GM19438 (cell line): ENCODE measurements around the gene ZNF208.
"Not testable (repeated sequence)": the region's sequence is repeated elsewhere in the genome, so short reads cannot be mapped to it uniquely, and the experiment has no call there.

Experiments used
- ATAC-seq: cut with Tn5 transposase; IDR thresholded peaks from one replicate; pipeline ENCODE4 v1.9.1; 2021; ENCODE audit warnings: low read depth; ENCODE audit not compliant: unreplicated experiment

ZNF208 gene

DNA sequence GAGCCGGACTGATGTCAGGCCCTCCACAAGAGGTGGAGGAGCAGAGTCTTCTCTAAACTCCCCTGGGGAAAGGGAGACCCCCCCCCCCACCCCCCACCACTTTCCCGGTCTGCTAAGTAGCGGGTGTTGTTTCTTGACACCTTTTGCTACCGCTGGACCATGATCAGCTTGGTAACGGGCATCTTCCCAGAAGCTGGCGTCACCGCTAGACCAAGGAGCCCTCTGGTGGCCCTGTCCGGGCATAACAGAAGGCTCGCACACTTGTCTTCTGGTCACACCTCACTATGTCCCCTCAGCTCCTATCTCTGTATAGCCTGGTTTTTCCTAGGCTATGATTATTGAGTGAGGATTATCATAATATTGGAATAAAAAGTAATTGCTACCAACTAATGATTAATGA lies 120.7 kb downstream of the ZNF208 start:
- not testable (repeated sequence) for ATAC-seq

DNA sequence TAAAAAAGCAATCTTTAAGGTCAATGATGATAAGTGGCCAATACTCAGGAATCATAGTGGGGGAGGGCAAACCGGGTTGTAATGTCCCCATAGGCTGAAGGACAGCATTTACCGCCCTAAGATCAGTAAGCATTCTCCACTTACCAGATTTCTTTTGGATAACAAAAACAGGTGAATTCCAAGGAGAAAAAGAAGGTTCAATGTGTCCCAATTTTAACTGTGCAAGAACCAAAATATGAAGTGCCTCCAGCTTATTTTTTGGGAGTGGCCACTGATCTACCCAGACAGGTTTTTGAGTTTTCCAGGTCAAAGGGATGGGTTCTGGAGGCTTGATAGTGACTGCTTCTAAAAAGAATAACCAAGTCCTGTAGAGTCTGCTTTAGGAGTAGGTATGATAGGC lies 125.2 kb downstream of the ZNF208 start:
- ATAC-seq = not testable (repeated sequence)

GRCh38 chr19:21884786-21885185 lies 126.0 kb downstream of the ZNF208 start:
- not testable (repeated sequence) for ATAC-seq

- ATAC-seq = no peak
These were observed 127.2 kb downstream of the ZNF208 start for GRCh38 chr19:21883516-21883915.
